ENCODE measurements around the gene AMZ2. TPM values are rescaled to one million over a fixed set of nuclear protein-coding genes. Genes with fewer than 3 reads are reported as not detected.
"Not testable (repeated sequence)": the region's sequence is repeated elsewhere in the genome, so short reads cannot be mapped to it uniquely, and the experiment has no call there.

AMZ2 gene, protein sequence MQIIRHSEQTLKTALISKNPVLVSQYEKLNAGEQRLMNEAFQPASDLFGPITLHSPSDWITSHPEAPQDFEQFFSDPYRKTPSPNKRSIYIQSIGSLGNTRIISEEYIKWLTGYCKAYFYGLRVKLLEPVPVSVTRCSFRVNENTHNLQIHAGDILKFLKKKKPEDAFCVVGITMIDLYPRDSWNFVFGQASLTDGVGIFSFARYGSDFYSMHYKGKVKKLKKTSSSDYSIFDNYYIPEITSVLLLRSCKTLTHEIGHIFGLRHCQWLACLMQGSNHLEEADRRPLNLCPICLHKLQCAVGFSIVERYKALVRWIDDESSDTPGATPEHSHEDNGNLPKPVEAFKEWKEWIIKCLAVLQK
- 174 and 187 TPM in 2 replicates for total RNA-seq (2014; rRNA removed; shearing (Covaris generic); ENCODE audit: low replicate concordance)

DNA sequence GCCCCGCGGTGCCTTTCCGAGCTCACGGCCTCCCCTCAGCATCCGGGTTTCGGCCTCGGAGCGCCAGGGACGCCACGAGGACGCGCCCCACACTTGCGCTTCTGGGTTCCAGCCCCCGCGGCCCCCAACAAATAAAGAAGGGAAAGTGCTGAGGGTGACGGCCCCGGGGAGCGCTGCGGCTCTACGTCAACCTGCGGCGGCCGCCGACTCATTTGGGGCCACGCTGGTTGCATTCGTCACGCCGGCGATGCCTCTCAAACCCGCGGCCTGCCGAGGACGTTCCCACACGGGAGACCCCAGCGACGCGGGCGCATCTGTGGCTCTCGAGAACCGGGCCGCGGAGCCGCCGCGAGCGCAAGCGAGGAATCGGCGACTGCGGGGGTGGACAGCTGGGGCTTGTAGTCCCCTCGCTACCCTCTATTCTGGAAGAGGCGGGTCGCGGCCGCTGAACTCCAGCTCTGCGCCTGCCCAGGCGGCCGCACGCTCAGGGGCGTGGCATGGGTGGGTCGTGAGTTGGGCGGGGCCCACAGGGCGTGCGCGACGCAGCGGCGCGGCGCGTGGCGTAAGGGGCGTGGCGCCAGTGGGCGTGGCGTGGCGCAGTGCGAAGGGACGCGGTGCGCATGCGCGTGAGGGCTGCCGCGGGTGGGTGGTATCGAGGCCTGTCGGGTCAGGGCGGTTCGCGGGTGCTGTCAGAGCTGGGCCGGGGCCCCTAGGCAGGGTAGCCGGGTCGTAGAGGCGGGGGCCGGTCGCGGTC is at the start of gene AMZ2:
Gene AMZ2 (plus strand): TSS at position 599 of the 754 bp plus-strand sequence. CDS start 2,145 bp downstream, outside the sequence.
- peak; percentile 93 for DNase-seq
- H3K4me3 ChIP-seq = peak within 1 kb of the TSS; percentile 94
- H3K9me3 ChIP-seq = no peaks in the 10 kb centered on the region
- H3K36me3 ChIP-seq = peaks cover 14% of the 10 kb centered on the region
- no peaks in the 10 kb centered on the region for H3K27me3 ChIP-seq

DNA sequence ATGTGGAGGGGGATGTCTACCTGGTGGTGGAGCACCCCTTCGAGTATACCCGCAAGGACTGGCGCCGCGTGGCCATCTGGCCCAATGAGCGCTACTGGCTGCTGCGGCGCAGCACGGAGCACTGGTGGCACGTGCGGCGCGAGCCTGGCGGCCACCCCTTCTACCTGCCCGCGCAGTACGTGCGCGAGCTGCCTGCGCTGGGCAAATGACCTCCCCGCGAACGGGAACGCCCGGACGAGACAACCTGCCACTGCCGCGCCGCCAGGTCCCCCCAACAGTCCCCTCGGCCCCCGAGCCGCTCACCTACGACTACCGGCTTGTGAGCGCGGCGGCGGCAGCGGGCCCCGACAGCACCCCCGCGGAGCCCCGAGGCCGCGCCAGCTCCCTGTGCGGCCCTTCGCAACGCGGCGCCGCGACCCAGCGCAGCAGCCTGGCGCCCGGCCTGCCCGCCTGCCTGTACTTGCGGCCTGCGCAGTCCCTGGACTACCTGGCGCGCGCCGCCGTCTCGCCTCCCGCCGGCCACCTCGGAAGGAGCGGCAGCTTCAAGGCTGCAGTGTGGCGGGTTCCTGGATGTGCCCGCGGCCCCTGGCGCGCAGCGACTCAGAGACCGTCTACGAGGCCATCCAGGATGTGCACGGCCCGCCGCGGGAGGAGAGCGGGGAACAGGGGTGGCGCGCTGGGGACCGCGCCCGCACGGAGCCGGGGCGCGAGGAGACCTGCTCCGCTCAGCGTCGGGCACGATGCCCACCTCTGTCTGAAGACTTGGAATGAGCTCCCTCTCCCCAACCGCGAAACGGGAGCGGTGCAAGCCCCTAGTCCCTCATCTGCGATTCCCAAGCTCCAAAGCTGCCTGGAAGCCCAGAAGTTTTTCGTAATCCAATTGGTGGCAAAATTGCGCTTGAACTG is 48.7 kb upstream of the AMZ2 start:
- Histone ChIP-seq H3K27me3 (peaks cover 37% of the 10 kb centered on the region), H3K36me3 (no peaks in the 10 kb centered on the region), H3K9me3 (no peaks in the 10 kb centered on the region), H3K4me3 (0 out of 2 replicates have a peak overlapping the region, but pooled peaks have one; percentile 11)
- DNase-seq = no peak

DNA sequence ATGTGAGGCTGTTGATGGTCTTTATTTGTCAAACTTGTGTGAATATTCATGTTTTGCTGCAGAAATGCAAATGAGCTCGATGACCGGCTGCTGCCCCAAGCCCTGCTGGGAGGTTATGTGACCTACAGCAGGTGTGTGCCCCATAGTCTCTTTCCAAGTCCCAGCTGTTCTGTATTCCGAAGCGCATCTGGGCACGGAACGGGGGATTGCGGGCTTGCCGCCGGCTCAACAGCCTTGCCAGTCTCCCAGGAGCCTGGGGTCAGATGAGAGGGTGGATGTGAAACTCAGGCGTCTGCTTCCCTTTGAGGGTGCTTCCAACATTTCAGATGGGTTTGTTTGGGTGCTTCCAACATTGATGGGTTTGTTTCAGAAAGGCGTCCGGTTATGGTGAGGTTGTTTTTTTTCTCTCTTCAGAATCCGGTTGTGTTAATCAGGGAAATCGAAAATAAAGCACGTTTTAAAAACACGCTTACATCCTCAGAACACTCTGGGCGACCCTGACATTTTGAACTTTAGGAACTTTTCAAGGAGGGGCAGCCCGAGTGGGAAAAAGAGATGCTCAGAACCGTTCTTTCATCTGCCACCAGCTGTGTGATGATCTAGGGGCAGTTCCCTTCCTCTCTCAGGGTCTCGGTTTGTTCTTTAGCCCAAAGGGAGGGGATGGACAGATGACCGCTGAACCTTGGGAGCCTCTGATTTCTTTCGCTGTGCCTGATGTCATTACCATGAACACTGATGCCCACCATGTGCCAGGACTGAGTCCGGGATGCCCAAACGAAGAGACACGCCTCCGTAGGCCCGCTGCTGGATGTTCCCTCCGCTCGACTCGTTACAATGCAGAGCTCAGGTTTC is 47.8 kb upstream of the AMZ2 start:
- Histone ChIP-seq H3K27me3 (peaks cover 37% of the 10 kb centered on the region), H3K4me3 (no peak overlapping the region; the same call in 1 of the 2 replicates), H3K9me3 (no peaks in the 10 kb centered on the region), H3K36me3 (no peaks in the 10 kb centered on the region)
- no peak for DNase-seq

DNA sequence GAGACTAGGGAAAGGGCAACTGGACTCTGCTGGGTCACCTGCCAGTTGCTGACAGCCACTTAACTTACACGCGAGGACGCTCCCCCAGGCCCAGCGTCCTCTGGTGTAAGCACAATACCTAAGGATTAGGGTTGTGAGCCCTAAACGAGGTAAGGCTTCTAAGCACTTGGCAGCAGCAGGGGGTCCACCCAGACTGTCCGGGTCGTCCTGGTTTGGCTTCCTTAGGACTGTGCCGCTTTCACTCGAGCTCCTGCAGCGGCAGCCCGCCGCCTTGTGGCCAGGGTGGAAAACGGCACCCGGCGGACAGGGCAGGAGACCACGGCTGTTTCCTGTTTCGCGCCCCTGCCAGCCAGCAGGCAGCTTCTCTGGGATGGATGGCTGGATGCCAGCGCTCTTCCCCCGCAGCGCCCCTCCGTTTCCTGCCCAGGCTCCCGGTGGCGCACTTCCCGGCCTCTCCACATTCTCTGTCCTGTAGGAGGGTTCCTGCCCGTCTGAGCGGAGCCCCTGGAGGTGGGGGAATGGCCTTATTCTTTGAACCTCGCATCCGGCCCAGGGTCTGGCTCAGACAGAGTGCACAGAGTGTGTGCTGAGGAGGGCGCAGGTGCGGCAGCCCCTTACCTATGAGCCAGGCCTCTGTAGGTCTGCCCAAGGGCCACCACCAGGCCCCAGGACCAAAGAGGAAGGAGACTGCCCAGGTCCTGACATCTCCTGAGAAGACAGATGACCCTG is 47.0 kb upstream of the AMZ2 start:
- Histone ChIP-seq H3K4me3 (peak overlapping the region; percentile 22), H3K36me3 (no peaks in the 10 kb centered on the region), H3K27me3 (peaks cover 37% of the 10 kb centered on the region), H3K9me3 (no peaks in the 10 kb centered on the region)
- DNase-seq = peak; percentile 84

DNA sequence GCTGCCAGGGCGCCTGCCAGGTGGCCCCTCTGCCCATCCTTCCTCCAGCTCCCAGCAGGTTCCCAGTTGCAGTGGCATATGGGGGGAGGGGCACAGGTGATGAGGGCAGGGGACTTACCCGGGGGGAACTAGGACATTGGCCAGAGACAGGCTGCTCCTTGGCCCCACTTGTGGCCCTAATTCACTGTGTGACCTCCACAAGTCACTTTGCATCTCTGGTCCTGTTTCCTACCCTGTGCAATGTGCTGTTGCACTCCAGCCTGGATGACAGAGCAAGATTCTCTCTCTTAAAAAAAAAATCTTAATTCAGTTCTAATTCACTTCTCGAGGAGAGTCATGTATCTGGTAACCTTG is 46.4 kb upstream of the AMZ2 start:
- peaks cover 37% of the 10 kb centered on the region for H3K27me3 ChIP-seq
- not testable (repeated sequence) for H3K9me3 ChIP-seq, DNase-seq, H3K4me3 ChIP-seq, H3K36me3 ChIP-seq

DNA sequence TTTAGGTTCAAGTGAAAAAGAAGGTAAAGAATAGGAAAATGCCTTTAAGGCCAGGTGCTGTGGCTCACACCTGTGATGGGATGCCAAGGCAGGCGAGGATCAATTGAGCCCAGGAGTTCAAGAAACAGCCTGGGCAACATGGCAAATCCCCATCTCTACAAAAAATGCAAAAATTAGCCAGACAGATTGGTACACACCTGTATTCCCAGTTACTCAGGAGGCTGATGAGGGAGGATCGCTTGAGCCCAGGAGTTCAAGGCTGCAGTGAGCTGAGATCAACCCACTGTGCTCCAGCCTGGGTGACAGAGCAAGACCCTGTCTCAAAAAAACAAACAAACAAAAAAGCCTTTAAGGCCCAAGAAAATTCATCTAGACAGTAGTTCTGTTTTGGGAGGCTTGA is 45.5 kb upstream of the AMZ2 start:
- H3K9me3 ChIP-seq, H3K36me3 ChIP-seq, H3K4me3 ChIP-seq, DNase-seq: not testable (repeated sequence)
- peaks cover 28% of the 10 kb centered on the region for H3K27me3 ChIP-seq

DNA sequence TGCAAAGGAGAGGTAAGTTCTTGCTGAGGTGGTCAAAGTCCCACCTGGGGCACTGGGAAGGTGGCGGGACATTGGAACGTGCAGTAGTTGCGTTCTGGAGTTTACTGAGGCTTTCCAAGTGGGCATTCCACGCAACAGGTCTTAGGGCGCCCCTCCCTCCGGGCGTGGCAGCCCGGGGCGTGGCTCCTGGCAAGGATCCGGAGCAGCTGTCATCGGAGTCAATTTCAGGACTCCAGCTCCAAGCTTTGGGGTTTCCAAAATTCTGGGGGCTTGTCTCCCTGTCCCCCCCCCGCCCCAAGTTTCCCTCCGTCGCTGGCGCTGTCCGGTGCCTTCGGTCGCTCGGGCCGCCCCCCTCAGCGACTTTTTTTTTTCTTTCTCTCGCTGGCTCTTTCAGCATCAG is 43.1 kb upstream of the AMZ2 start:
- Histone ChIP-seq H3K36me3 (no peaks in the 10 kb centered on the region), H3K4me3 (peak overlapping the region; percentile 90), H3K27me3 (peaks cover 7% of the 10 kb centered on the region), H3K9me3 (no peaks in the 10 kb centered on the region)
- no peak for DNase-seq

DNA sequence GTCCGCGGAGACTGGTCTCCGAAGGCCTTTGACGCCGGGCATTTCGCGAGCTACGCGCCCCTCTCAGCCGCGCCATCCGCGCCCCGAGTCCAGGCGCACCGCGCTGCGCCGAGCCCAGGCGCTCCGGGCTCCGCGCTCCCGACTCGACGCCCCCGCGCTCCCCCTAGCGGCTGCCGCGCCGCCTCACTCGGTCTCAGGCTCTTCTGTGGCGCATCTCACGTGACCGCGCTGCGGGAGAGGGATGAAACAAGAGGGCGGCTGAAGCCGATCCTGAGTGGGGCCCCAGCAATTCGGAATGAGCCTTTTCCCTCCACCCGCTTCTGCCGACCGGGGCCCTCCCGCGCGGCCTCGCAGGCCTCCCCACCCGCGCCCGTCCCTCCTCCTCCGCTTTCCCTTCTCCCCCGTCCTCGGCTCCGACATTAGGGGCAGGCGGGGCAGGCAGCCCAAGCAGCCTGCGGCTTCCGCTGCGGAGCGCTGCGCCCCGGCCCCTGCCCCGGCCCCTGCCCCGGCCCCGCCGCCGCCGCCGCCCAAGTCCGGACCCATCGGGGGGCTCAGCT is 42.5 kb upstream of the AMZ2 start:
- peak; percentile 88 for DNase-seq
- no peaks in the 10 kb centered on the region for H3K36me3 ChIP-seq
- peak overlapping the region; percentile 90 for H3K4me3 ChIP-seq
- H3K27me3 ChIP-seq = peaks cover 1% of the 10 kb centered on the region
- H3K9me3 ChIP-seq = no peaks in the 10 kb centered on the region

DNA sequence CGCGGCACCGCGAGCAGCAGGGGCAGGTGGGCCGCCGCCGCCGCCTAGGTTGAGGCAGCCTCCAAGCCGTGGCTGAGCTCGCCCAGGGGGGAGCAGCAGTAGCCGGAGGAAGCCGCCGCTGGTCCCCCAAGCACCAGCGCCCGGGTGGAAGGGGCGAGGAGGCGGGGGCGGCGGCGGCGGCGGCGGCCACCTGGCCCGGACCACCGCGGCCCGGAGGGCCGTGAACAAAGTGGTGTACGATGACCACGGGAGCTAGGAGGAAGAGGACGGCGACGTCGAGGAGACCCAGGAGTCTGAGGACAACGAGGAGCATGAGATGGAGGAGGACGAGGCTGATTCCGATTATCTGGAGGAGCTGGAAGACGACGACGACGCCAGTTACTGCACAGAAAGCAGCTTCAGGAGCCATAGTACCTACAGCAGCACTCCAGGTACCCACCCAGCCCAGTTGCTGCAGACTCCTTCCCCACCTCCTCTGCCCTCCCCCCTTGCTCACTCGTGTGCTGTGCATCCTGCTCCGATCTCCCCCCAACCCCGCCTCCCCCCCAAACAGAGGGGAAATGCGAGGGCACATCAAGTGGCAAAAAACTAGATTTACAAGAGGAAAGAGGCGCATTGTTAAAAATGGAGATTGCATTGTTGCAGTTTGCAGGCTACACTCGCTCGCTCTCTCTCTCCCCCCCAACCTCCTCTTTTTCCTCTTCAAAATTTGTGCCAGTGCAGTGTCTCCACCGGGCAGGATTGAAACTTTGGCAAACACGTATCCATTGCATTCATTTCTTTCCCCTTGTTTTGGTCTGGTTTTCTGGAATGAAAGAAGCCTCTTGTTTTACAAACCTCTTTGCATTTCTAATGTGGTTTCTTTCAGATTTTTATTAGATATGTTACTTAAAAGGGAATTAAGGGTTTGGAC is 41.8 kb upstream of the AMZ2 start:
- H3K36me3 ChIP-seq = no peaks in the 10 kb centered on the region
- no peak for DNase-seq

DNA sequence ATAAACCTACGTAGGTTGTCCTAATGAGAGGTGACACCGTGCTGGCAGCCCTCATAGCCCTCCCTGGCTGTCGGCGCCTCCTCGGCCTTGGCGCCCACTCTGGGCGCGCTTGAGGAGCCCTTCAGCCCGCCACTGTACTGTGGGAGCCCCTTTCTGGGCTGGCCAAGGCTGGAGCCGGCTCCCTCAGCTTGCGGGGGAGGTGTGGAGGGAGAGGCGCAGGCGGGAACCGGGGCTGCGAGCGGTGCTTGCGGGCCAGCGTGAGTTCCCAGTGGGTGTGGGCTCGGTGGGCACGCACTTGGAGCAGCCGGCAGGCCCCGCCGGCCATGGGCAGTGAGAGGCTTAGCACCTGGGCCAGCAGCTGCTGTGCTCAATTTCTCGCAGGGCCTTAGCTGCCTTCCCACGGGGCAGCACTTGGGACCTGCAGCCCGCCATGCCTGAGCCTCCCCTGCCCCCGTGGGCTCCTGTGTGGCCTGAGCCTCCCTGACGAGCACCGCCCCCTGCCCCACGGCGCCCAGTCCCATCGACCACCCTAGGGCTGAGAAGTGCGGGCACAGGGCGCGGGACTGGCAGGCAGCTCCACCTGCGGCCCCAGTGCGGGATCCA is 40.1 kb upstream of the AMZ2 start:
- no peaks in the 10 kb centered on the region for H3K36me3 ChIP-seq
- no peaks in the 10 kb centered on the region for H3K9me3 ChIP-seq
- H3K4me3 ChIP-seq = no peak overlapping the region
- DNase-seq = no peak
- H3K27me3 ChIP-seq = no peaks in the 10 kb centered on the region

More for the DNA sequence above, 41.8 kb upstream of the AMZ2 start:
- Histone ChIP-seq H3K27me3 (no peaks in the 10 kb centered on the region), H3K9me3 (no peaks in the 10 kb centered on the region), H3K4me3 (peak overlapping the region; percentile 90)

DNA sequence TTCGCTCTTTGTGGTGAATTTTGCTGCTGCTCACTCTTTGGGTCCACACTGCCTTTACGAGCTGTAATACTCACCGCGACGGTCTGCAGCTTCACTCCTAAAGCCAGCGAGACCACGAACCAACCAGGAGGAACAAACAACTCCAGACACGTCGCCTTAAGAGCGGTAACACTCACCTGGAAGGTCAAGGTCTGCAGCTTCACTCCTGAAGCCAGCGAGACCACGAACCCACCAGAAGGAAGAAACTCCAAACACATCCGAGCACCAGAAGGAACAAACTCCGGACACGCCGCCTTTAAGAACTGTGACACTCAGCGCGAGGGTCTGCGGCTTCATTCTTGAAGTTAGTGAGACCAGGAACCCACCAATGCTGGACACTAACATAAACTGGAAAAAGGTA is 39.2 kb upstream of the AMZ2 start:
- H3K4me3 ChIP-seq, H3K9me3 ChIP-seq, H3K27me3 ChIP-seq, H3K36me3 ChIP-seq, DNase-seq: not testable (repeated sequence)

DNA sequence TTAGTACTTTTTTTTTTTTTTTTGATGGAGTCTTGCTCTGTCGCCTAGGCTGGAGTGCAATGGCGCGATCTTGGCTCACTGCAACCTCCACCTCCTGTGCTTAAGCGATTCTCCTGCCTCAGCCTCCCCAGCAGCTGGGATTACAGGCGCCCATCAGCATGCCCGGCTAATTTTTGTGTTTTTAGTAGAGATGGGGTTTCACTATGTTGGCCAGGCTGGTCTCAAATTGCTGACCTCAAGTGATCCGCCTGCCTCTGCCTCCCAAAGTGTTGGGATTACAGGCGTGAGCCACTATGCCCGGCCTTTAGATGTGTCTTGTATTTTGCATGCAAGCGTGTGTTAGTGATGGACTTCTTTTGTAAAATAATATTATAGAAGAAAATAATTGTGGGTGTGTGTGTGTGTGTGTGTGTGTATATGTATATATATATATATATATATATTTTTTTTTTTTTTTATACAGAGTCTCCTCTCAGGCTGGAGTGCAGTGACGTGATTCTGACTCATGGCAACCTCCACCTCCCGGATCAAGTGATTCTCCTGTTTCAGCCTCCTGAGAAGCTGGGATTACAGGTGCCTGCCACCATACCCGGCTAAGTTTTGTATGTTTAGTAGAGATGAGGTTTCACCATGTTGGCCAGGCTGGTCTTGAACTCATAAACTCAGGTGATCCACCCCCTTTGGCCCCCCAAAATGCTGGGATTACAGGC is 38.5 kb upstream of the AMZ2 start:
- H3K27me3 ChIP-seq, H3K4me3 ChIP-seq, H3K9me3 ChIP-seq, DNase-seq, H3K36me3 ChIP-seq: not testable (repeated sequence)

DNA sequence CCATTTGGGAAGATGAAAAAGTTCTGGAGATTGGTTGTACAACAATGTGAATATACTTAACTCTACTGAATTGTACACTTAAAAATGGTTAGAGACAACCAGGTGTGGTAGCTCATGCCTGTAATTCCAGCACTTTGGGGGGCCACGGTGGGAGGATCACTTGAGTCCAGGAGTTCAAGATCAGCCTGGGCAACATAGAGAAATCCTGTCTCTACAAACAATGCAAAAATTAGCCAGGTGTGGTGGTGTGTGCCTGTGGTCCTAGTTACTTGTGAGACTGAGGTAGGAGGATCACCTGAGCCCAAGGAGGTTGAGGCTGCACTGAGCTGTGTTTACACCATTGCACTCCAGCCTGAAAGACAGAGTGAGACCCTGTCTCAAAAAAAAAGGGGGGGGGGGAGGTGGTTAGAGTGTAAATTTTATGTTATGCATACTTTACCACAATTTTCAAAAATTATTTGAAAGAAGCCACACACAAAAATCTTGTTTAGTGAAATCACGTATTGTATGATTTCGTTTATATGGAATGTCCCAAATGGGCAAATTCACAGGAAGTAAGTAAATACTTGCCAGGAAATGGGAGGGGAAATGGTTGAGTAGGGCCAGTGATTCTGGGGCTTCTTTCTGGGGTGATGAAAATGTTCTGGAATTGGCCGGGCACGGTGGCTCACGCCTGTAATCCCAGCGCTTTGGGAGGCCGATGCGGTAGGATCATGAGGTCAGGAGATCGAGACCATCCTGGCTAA is 37.1 kb upstream of the AMZ2 start:
- Histone ChIP-seq H3K27me3 (no peaks in the 10 kb centered on the region), H3K4me3 (no peak overlapping the region), H3K9me3 (no peaks in the 10 kb centered on the region), H3K36me3 (no peaks in the 10 kb centered on the region)
- DNase-seq = no peak

Measured in MG63 (cell line).